ENCODE data around the gene PSMA1.

DNA sequence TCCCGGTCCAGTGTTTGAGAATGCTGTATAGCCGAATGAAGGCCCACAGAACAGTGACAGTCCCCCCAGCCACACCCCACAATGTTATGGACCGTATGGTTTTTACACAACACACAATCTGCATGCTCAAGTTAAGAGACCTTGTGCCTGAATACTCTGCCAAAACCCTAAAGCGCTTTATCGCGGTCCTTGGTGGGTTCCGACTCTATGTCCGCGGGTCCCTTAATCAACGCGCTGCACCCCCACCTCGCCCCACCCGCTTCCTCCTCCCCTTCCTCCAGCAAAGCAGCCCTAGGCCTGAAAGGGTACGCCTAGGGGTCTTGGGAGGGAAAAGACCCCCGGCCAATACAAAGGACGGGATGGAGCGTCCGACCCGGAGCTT, 21.0 kb downstream of the PSMA1 start:
- TF ChIP-seq, protein P1, sequence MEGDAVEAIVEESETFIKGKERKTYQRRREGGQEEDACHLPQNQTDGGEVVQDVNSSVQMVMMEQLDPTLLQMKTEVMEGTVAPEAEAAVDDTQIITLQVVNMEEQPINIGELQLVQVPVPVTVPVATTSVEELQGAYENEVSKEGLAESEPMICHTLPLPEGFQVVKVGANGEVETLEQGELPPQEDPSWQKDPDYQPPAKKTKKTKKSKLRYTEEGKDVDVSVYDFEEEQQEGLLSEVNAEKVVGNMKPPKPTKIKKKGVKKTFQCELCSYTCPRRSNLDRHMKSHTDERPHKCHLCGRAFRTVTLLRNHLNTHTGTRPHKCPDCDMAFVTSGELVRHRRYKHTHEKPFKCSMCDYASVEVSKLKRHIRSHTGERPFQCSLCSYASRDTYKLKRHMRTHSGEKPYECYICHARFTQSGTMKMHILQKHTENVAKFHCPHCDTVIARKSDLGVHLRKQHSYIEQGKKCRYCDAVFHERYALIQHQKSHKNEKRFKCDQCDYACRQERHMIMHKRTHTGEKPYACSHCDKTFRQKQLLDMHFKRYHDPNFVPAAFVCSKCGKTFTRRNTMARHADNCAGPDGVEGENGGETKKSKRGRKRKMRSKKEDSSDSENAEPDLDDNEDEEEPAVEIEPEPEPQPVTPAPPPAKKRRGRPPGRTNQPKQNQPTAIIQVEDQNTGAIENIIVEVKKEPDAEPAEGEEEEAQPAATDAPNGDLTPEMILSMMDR (IDR thresholded peaks at IDR 0.05) = no peak
- no peak for TF ChIP-seq POLR2A (IDR thresholded peaks at IDR 0.05)

Data from adrenal gland (tissue), 5 donors.